HepG2 (cell line): ENCODE data around the gene THOP1. TPM values are rescaled to one million over a fixed set of nuclear protein-coding genes. Genes with fewer than 3 reads are reported as not detected.

Experiments
- ASH2L ChIP-seq: fragments of 300-600, 200-600 bp; sonication (generic); IDR thresholded peaks from 2 replicates; pipeline ENCODE4 v1.7.0; 2017; ENCODE audit warnings: low read depth, mild to moderate bottlenecking, moderate library complexity, mixed read lengths, low read length; ENCODE audit not compliant: insufficient read length
- CREM ChIP-seq, 2 experiments: sonication (generic) in 1 of 2; formaldehyde crosslinking in 1 of 2; IDR thresholded peaks; 2 replicates each; pipeline versions ENCODE4 v1.4.0 to v1.6.1; 2016 to 2020; ENCODE audit warnings: antibody characterized with exemption in 1 of 2, mild to moderate bottlenecking in 1 of 2, missing genetic modification reagents in 1 of 2
- ELF3 ChIP-seq: IDR thresholded peaks from 2 replicates; pipeline ENCODE4 v1.6.1; 2016; ENCODE audit warnings: missing genetic modification reagents, missing compliant biosample characterization
- ISX ChIP-seq: sonication (generic); formaldehyde crosslinking; conservative IDR thresholded peaks from 2 replicates; pipeline ENCODE4 v1.5.0; 2020; ENCODE audit warnings: missing genetic modification reagents
- KAT8 ChIP-seq: IDR thresholded peaks from 2 replicates; pipeline ENCODE4 v1.6.1; 2016; ENCODE audit warnings: missing genetic modification reagents, missing compliant biosample characterization
- LCORL ChIP-seq, 2 experiments: fragments of 450-650 bp in 1 of 2; sonication (generic) in 1 of 2; formaldehyde crosslinking in 1 of 2; IDR thresholded peaks; 2 replicates each; pipeline versions ENCODE4 v1.5.0 to v1.6.1; 2017 to 2020; ENCODE audit warnings: antibody characterized with exemption in 1 of 2, missing genetic modification reagents in 1 of 2
- MAFK ChIP-seq, 2 experiments: IDR thresholded peaks in 1 of 2; conservative IDR thresholded peaks in 1 of 2; 2 replicates each; pipeline ENCODE4 v1.6.1; 2011; ENCODE audit warnings: improper control_type of control experiment in 2 of 2, low read length in 2 of 2
- MED1 ChIP-seq: sonication (generic); formaldehyde crosslinking; IDR thresholded peaks from 2 replicates; pipeline ENCODE4 v1.4.0; 2020; ENCODE audit warnings: missing genetic modification reagents
- MTF2 ChIP-seq: sonication (generic); formaldehyde crosslinking; IDR thresholded peaks from 2 replicates; pipeline ENCODE4 v1.5.0; 2020; ENCODE audit warnings: missing genetic modification reagents, borderline replicate concordance
- RARA ChIP-seq: IDR thresholded peaks from 2 replicates; pipeline ENCODE4 v1.6.1; 2016; ENCODE audit warnings: missing genetic modification reagents, missing compliant biosample characterization
- SKI ChIP-seq: fragments of 450-650 bp; IDR thresholded peaks from one replicate; pipeline ENCODE4 v1.6.1; 2018; ENCODE audit warnings: mild to moderate bottlenecking; ENCODE audit not compliant: partially characterized antibody
- SOX6 ChIP-seq, 2 experiments: fragments of 450-650 bp in 1 of 2; sonication (generic) in 1 of 2; formaldehyde crosslinking in 1 of 2; IDR thresholded peaks; 2 replicates each; pipeline versions ENCODE4 v1.4.0 to v1.6.1; 2017 to 2020; ENCODE audit warnings: antibody characterized with exemption in 1 of 2, mild to moderate bottlenecking in 1 of 2, missing genetic modification reagents in 1 of 2
- ZFP37 ChIP-seq: sonication (generic); formaldehyde crosslinking; IDR thresholded peaks from 2 replicates; pipeline ENCODE4 v1.4.0; 2020; ENCODE audit warnings: missing genetic modification reagents, borderline replicate concordance
- ZNF292 ChIP-seq: sonication (generic); formaldehyde crosslinking; IDR thresholded peaks from 2 replicates; pipeline ENCODE4 v1.8.1; 2022; ENCODE audit warnings: mild to moderate bottlenecking, low read depth, missing genetic modification reagents, borderline replicate concordance
- ZNF747 ChIP-seq: sonication (generic); formaldehyde crosslinking; IDR thresholded peaks from 2 replicates; pipeline ENCODE4 v1.8.1; 2023; ENCODE audit warnings: missing genetic modification reagents, mild to moderate bottlenecking, borderline replicate concordance
- ZNF75D ChIP-seq: sonication (generic); formaldehyde crosslinking; IDR thresholded peaks from 2 replicates; pipeline ENCODE4 v1.8.1; 2023; ENCODE audit warnings: missing genetic modification reagents, mild to moderate bottlenecking, borderline replicate concordance
- polyA plus RNA-seq, 8 experiments: library from polyadenylated mRNA; depleted of rRNA in 3 of 8; stranded (reverse) in 7 of 8; unstranded in 1 of 8; fragments of >200 nt; fragmentation: Illumina TruSeq in 4 of 8; extraction: Trizol in 4 of 8; gene quantifications; 2 replicates each; pipeline versions ENCODE4 v1.2.1 to v1.2.3, GENCODE V29; 2011 to 2016; ENCODE audit warnings: low read depth in 4 of 8, missing spikeins in 1 of 8, mixed read lengths in 1 of 8; ENCODE audit not compliant: insufficient read depth in 1 of 8
- total RNA-seq, 5 experiments: library from RNA; depleted of rRNA; stranded (reverse); fragments of >200 nt; fragmentation: Illumina TruSeq; extraction: Trizol; gene quantifications; 2 replicates each; pipeline ENCODE4 v1.2.3, GENCODE V29; 2016; ENCODE audit warnings: low read depth in 1 of 5
- TF ChIP-seq, protein P1 (sequence below): sonication (generic); formaldehyde crosslinking; IDR thresholded peaks from 2 replicates; pipeline ENCODE4 v1.4.0; 2020; ENCODE audit warnings: missing genetic modification reagents
- TF ChIP-seq, protein P2 (sequence below): sonication (generic); formaldehyde crosslinking; IDR thresholded peaks from 2 replicates; pipeline ENCODE4 v1.4.0; 2020; ENCODE audit warnings: missing genetic modification reagents
- TF ChIP-seq, protein P3 (sequence below): sonication (generic); formaldehyde crosslinking; IDR thresholded peaks from 2 replicates; pipeline ENCODE4 v1.4.0; 2020; ENCODE audit warnings: missing genetic modification reagents

Gene THOP1
- total and polyA plus RNA-seq, 2 of the 13 experiments (the other 11 are each of a cell fraction or from before 2014, with no cell fraction given) = 74.4 to 116 TPM

DNA sequence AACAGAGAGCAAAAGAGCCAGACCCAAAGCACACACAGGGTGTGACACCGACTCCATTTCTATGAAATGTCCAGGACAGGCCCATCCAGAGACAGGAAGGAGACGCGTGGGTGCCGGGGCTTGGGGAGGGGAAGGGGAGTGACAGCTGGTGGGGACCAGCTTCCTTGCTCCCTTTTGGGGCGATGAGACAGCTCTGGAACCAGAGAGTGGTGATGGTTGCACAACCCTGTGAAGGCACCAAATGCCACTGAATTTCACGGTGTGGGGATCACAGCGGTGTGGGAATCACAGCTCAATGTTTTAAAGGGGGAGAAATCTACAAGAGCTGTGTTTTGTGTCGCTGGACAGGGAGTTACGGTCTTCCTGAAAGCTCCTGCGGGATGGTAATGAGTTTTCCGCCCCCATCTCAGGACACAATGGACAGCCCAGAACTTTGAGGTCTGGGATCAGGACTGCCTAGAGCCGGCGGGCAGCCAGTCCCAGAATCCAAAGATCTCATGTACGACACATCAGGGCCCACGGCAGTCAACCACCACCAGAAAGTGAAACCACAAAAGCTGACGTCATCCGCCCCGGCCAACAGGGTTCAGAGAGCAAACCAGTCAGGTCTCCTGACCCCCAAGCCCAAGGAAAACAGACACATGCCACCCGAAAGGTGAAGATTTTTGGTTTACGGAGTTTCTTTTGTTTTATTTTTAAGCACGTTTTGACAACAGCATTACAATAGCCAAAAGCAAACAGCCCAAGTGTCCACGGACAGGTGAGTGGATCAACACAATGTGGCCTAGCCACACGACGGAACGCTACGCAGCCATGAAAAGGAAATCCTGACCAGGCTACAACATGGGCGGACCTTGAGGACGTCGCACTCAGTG, 9.5 kb upstream of the THOP1 start (continued):
- TF ChIP-seq, protein P1, sequence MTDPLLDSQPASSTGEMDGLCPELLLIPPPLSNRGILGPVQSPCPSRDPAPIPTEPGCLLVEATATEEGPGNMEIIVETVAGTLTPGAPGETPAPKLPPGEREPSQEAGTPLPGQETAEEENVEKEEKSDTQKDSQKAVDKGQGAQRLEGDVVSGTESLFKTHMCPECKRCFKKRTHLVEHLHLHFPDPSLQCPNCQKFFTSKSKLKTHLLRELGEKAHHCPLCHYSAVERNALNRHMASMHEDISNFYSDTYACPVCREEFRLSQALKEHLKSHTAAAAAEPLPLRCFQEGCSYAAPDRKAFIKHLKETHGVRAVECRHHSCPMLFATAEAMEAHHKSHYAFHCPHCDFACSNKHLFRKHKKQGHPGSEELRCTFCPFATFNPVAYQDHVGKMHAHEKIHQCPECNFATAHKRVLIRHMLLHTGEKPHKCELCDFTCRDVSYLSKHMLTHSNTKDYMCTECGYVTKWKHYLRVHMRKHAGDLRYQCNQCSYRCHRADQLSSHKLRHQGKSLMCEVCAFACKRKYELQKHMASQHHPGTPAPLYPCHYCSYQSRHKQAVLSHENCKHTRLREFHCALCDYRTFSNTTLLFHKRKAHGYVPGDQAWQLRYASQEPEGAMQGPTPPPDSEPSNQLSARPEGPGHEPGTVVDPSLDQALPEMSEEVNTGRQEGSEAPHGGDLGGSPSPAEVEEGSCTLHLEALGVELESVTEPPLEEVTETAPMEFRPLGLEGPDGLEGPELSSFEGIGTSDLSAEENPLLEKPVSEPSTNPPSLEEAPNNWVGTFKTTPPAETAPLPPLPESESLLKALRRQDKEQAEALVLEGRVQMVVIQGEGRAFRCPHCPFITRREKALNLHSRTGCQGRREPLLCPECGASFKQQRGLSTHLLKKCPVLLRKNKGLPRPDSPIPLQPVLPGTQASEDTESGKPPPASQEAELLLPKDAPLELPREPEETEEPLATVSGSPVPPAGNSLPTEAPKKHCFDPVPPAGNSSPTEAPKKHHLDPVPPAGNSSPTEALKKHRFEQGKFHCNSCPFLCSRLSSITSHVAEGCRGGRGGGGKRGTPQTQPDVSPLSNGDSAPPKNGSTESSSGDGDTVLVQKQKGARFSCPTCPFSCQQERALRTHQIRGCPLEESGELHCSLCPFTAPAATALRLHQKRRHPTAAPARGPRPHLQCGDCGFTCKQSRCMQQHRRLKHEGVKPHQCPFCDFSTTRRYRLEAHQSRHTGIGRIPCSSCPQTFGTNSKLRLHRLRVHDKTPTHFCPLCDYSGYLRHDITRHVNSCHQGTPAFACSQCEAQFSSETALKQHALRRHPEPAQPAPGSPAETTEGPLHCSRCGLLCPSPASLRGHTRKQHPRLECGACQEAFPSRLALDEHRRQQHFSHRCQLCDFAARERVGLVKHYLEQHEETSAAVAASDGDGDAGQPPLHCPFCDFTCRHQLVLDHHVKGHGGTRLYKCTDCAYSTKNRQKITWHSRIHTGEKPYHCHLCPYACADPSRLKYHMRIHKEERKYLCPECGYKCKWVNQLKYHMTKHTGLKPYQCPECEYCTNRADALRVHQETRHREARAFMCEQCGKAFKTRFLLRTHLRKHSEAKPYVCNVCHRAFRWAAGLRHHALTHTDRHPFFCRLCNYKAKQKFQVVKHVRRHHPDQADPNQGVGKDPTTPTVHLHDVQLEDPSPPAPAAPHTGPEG (CRISPR knock-in tag) = no peak
- TF ChIP-seq MED1 (peak; percentile 29; the same call in 1 of the 2 replicates), MTF2 (CRISPR knock-in tag) (no peak), ELF3 (peak; percentile 13; the same call in 1 of the 2 replicates), ISX (CRISPR knock-in tag) (no peak), SOX6 (IDR thresholded peaks at IDR 0.05) (no peak), SOX6 (CRISPR knock-in tag; IDR thresholded peaks at IDR 0.05) (peak; percentile 49), SKI (peak; percentile 13), ASH2L (peak; percentile 78), ZNF747 (no peak), ZNF292 (CRISPR knock-in tag) (no peak), ZNF75D (no peak), LCORL (IDR thresholded peaks at IDR 0.05) (no peak), LCORL (CRISPR knock-in tag; IDR thresholded peaks at IDR 0.05) (peak; percentile 76), KAT8 (CRISPR knock-in tag) (peak; percentile 64), ZFP37 (CRISPR knock-in tag) (0 out of 2 replicates have a peak, but pooled peaks have one; percentile 41), RARA (CRISPR knock-in tag) (peak; percentile 39; the same call in 1 of the 2 replicates), MAFK (conservative IDR thresholded peaks at IDR 0.05 in 1 of 2, IDR thresholded peaks at IDR 0.05 in 1 of 2; ENCODE audit: low read length in 2 of 2) (0 out of 4 replicates have a peak, but pooled peaks of 1 of the 2 experiments have one; percentile 5), CREM (IDR thresholded peaks at IDR 0.05) (peak; percentile 84), CREM (CRISPR knock-in tag; IDR thresholded peaks at IDR 0.05) (no peak)
- TF ChIP-seq, protein P2, sequence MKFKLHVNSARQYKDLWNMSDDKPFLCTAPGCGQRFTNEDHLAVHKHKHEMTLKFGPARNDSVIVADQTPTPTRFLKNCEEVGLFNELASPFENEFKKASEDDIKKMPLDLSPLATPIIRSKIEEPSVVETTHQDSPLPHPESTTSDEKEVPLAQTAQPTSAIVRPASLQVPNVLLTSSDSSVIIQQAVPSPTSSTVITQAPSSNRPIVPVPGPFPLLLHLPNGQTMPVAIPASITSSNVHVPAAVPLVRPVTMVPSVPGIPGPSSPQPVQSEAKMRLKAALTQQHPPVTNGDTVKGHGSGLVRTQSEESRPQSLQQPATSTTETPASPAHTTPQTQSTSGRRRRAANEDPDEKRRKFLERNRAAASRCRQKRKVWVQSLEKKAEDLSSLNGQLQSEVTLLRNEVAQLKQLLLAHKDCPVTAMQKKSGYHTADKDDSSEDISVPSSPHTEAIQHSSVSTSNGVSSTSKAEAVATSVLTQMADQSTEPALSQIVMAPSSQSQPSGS (CRISPR knock-in tag) = peak; percentile 98
- TF ChIP-seq, protein P3, sequence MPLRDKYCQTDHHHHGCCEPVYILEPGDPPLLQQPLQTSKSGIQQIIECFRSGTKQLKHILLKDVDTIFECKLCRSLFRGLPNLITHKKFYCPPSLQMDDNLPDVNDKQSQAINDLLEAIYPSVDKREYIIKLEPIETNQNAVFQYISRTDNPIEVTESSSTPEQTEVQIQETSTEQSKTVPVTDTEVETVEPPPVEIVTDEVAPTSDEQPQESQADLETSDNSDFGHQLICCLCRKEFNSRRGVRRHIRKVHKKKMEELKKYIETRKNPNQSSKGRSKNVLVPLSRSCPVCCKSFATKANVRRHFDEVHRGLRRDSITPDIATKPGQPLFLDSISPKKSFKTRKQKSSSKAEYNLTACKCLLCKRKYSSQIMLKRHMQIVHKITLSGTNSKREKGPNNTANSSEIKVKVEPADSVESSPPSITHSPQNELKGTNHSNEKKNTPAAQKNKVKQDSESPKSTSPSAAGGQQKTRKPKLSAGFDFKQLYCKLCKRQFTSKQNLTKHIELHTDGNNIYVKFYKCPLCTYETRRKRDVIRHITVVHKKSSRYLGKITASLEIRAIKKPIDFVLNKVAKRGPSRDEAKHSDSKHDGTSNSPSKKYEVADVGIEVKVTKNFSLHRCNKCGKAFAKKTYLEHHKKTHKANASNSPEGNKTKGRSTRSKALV (CRISPR knock-in tag) = no peak
